Fibroblast of skin of scalp (primary cell): ENCODE results near the gene TTLL11.
"Not testable (repeated sequence)": the region's sequence is repeated elsewhere in the genome, so short reads cannot be mapped to it uniquely, and the experiment has no call there.

ENCODE experiments used
- DNase-seq: peaks from one replicate; pipeline ENCODE4 v3.0.0-alpha.2; 2013

TTLL11 gene

DNA sequence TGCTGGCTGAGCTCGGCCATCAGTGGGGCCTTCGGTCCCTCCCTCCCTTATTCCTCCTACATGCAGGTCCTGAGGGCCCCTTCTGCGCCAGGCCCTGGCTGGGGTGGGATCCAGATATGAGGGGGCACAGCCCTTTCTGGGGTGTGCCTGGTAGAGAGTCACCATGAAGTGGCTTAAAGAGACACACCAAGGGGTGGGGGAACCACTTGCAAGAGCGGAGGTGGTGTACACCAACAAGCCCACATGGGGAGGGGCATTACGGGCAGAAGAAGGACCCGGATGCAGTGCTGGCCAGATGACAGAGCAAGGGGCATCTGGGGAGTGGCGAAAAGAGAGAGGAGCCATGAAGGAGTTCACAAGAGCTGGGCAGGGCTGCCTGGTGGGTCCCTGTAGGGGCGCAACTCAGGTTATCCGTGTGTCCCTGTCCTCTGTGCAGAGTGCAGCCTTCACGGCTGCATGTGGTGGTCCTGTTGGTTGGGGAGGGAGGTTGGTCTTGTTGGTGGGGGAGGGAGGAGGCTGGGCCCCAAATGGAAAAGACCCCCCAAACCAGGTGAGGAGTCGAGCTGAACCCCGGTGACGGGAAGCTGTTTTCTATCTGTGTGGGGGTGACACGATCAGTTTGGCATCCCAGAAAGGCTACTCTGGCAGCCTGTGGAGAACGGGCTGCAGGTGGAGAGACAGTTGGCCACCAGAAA lies 283.6 kb downstream of the TTLL11 start:
- DNase-seq, result no peak

GRCh38 chr9:121808781-121809180 lies 284.3 kb downstream of the TTLL11 start:
- no peak for DNase-seq

- no peak for DNase-seq
Observed at GRCh38 chr9:121807823-121808278, 285.3 kb downstream of the TTLL11 start.

DNA sequence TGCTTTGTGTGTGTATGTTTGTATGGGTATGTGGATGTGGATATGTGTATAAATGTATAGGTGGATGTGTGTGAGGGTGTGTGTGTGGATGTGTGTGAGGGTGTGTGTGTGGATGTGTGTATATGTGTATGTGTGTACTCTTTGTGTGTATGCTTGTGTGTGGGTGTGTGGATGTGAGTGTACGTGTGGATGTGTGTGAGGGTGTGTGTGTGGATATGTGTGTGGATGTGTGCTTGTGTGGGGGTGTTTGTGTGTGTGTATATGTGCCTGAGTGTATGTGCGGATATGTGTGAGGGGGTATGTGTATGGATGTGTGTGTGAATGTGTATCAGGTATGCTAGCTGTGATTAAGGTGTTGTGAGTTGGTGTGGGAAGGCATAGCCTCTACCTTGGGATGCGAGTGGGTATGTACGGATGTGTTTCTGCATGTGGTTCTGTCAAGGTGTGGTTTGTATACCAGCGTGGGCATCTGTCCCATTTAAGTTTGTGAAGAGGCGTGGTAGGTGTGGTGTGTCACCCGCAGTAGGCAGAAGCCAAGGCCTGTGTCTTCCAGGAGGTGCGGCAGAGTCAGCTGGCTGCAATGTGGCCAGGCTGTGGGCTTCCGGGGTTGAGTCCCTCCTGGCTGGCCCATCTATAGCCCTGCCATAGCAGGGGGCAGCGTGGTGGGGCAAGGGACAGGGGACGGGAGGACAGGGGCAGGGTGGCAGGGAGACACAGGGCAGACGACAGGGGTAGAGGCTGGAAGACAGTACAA lies 285.9 kb downstream of the TTLL11 start:
- DNase-seq, result no peak

DNA sequence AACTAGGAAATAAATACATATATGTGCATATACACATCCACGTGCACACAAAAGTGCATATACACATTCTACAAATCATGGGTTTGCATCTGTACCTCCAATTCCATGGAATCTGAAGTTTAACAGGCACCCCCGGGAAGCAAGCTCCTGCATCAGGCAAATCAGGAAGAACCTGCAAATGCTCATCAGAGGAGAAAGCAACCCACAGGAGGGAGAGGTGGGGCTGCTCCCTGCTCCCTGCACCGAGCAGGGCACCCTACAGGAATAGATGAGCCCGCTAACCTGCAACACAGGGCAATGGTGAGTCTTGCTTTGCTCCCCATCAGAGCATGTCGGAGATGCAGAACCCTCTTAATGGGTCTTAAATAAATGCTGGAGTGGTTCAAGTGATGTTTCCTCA lies 290.4 kb downstream of the TTLL11 start:
- no peak for DNase-seq

DNA sequence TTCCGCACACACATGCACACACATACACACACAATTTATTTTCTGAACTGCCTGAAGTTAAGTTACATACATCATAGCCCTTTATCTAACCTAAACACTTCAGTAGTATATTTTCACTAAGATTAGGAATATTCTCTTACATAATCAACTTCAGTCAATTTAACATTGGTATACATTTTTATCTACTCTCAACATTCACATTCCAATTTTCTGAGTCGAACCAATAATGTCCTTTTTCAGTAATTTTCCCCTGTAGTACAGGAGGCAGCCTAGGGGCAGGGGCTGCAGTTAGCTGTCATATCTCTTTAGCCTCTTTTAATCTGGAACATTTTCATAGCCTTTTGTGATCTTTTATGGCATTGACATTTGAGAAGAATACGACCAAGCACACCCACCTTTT lies 291.5 kb downstream of the TTLL11 start:
- peak; percentile 6 for DNase-seq

- DNase-seq, result no peak
Observed at GRCh38 chr9:121800376-121800775, 292.7 kb downstream of the TTLL11 start.

GRCh38 chr9:121798941-121799340 lies 294.2 kb downstream of the TTLL11 start:
- no peak for DNase-seq

DNA sequence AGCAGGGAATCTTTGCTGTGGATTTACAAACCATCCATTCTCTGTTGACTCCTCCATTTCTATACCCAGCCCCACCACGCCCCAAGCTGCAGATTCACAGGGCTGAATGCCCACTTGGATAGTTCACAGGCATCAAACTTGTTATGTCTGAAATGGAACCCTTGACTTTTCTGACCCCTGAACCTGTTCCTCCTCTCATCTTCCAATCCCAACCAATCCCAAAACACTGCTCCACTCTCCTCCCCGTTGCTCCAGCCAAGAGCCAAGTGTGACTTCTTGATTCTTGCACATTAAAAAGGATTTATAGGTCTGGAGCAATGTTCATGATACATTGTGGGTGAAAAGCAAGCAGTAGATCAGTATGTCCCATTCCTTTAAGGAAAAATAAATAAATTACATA lies 296.0 kb downstream of the TTLL11 start:
- DNase-seq, result no peak

DNA sequence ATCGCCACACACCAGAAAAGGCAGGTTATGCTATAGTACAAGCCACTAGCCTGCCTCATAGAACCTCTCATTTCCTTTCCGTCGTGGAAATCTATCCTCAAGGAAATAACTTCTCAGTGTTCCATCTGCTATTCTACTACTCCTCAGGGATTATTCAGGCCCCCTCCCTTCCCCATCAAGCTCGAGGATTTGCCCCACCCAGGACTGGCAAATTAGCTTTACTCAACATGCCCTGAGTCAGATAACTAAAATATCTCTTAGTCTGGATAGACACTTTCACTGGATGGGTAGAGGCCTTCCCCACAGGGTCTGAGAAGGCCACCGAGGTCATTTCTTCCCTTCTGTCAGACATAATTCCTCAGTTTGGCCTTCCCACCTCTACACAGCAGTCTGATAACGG lies 298.8 kb downstream of the TTLL11 start:
- not testable (repeated sequence) for DNase-seq

DNA sequence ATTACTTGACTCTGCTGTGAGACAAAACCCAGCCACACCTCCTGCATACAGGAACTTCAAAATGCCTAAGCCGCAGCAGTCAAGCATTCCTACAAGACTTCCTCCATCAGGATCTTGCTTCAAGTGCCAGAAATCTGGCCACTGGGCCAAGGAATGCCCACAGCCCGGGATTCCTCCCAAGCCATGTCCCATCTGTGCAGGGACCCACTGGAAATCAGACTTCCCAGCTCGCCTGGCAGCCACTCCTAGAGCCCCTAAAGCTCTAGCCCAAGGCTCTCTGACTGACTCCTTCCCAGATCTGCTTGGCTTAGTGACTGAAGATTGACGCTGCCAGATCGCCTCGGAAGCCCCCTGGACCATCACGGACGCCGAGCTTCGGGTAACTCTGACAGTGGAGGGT lies 300.6 kb downstream of the TTLL11 start:
- DNase-seq, result not testable (repeated sequence)

GRCh38 chr9:121790841-121791240 lies 302.3 kb downstream of the TTLL11 start:
- DNase-seq, result no peak

GRCh38 chr9:121788686-121789366 lies 304.3 kb downstream of the TTLL11 start:
- DNase-seq, result no peak

DNA sequence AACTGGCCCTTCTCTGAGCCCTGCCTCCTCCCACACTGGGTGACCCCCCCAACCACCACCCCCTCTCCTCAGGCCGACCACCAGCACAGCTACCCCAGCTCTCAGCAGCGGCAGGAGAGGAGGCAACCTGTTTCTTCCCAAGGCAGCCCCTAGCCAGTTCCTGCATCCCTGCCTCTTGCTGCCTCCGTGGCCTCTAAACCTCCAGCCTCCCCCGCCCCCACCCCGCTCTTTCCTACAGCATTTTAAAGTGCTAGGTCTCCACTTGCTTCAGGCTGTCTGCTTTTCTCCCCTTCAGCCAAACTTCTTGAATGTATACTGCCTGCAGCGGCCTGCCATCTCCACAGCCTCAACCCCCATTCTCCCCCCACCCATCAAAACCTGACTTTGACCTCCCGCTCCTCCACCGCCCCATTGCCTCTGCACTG lies 306.1 kb downstream of the TTLL11 start:
- no peak for DNase-seq

GRCh38 chr9:121786543-121786948 lies 306.6 kb downstream of the TTLL11 start:
- DNase-seq, result no peak

- DNase-seq, result no peak
Observed at GRCh38 chr9:121785673-121786542, 307.2 kb downstream of the TTLL11 start.

DNA sequence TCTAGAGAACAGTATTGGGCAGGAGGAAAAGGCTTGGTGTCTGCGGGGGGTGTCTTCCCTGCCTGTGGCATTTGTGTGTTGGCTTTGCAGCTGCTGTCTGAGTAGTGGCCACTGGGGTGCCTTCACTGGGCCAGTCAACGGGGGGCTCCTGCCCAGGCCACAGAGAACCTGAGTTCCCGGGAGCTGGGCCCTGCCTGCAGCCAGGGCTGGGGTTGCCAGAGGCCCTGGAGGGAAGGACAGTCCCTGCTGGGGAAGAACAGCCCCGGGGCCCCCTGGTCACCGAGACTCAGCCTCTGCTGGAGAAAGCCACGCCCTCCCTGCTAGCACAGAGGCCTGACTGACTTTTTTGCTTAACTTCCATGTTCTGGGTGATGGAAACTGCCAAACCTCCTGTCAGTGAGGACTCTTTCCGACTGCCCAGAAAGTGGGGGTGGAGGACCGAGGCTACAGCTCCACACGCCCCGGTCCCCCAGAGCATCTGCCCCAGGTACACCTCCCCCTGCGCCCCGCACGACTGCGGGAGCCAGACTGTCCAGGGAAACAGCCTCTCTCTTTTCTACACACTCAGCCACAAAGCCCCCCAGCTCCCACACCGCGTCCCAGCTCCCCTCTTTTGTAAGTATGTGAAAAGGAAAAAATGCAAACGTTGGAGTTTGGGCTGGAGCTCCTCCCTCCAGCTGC lies 308.2 kb downstream of the TTLL11 start:
- DNase-seq, result no peak

- DNase-seq, result peak; percentile 24
Observed at GRCh38 chr9:121783521-121784507, 309.3 kb downstream of the TTLL11 start.

GRCh38 chr9:121783111-121783510 lies 310.0 kb downstream of the TTLL11 start:
- DNase-seq, result no peak

- no peak for DNase-seq
Observed at GRCh38 chr9:121782514-121783110, 310.5 kb downstream of the TTLL11 start.
